ENCODE data around the gene SLC2A4RG. TPM values are rescaled to one million over a fixed set of nuclear protein-coding genes. Genes with fewer than 3 reads are reported as not detected.

The SLC2A4RG gene
- total RNA-seq, 4 donors from 2014 or later = 41.4 to 67.1 (median 52.7) TPM

DNA sequence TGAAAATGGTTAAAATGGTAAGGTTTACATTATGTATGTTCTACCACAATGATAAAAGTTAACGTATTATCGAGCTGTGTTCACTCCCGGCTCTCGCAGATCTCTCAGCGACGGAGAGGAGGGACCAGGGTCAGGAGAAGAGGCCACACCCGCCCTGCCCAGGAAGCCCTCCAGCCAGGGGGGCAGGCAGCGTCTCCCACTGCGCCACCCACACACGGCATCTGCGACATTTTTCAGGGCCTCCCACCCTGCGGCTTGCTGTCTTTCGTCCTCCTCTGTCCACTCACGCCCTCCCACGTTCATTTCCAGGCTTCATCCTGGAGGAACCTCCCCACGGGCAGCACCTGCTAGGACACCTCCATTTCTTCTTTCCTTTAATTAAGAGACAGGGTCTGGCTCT is 48.2 kb downstream of the SLC2A4RG start:
- intact Hi-C loops (cut with DNase I) = loop anchor here (5.0 kb wide), 2 partner anchors 75 to 185 kb away; partner anchors contain the start of gene ABHD16B
- WGBS = 91% methylated on average over 16 of the region's 16 CpGs
- H3K27me3 ChIP-seq = no peaks in the 10 kb centered on the region
- H3K9me3 ChIP-seq = no peaks in the 10 kb centered on the region
- no peak overlapping the region for H3K27ac ChIP-seq (replicated peaks in 1 of 4)
- no peak for TF ChIP-seq POLR2AphosphoS5 (IDR thresholded peaks at IDR 0.05)
- no peak for TF ChIP-seq POLR2A (IDR thresholded peaks at IDR 0.05; ENCODE audit: low read depth)
- no peak for TF ChIP-seq EP300 (IDR thresholded peaks at IDR 0.05)
- TF ChIP-seq CTCF (IDR thresholded peaks at IDR 0.05) = no peak
- peaks cover 0 to 49% (median 14%) of the 10 kb centered on the region in 4 donors for H3K4me1 ChIP-seq
- peaks cover 0 to 49% (median 18%) of the 10 kb centered on the region in 4 donors for H3K36me3 ChIP-seq
- no peak overlapping the region for H3K4me3 ChIP-seq
- DNase-seq (ENCODE audit: extremely low spot score) = no peak

DNA sequence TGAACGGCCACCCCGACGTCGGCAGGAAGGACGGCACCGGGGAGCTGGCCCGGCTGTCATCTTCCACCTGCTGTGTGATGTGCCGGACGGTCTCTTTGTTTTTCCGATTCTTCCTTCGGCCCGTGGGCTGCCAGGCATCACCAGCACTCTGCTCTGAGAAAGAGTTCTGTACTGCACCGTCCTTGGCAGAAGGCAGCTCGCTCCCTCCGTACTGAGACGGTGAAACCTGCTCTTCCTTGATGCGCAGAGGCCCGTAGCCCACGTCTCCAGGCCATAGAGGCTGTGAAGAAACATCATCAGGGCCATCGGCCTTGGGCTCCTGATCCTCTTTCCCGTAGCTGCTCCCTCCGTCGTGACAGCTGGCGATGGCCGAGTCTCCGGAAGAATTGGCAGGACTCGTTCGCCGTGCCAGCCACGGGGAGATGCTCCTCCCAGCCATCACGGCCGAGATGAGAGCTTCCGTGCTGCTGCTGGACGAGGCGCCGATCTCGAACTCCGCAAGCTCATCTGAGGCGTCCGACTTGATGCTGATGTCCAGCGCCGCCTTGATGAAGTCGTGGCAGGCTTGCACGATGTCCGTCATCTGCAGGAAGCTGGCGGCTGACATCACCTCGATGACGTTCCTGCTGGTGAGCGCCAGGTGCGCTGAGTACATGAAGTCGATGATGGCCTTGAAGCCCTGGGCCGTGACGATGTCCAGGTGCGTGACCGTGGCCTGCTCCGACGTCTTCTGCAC is 50.4 kb downstream of the SLC2A4RG start:
- H3K27ac ChIP-seq (replicated peaks in 1 of 4) = no peak overlapping the region
- no peaks in the 10 kb centered on the region for H3K9me3 ChIP-seq
- 96% methylated on average over 42 of the region's 57 CpGs for WGBS
- H3K4me1 ChIP-seq = peaks cover 0 to 49% (median 16%) of the 10 kb centered on the region in 4 donors
- no peaks in the 10 kb centered on the region for H3K27me3 ChIP-seq
- peaks cover 0 to 38% (median 18%) of the 10 kb centered on the region in 4 donors for H3K36me3 ChIP-seq
- H3K4me3 ChIP-seq = no peak overlapping the region
- DNase-seq (ENCODE audit: extremely low spot score) = no peak
- intact Hi-C loops (cut with DNase I) = loop anchor here (5.0 kb wide), 2 partner anchors 72 to 182 kb away; partner anchors contain the start of gene ABHD16B
- no peak for TF ChIP-seq CTCF (IDR thresholded peaks at IDR 0.05)
- TF ChIP-seq POLR2A (IDR thresholded peaks at IDR 0.05; ENCODE audit: low read depth) = no peak
- no peak for TF ChIP-seq EP300 (IDR thresholded peaks at IDR 0.05)
- TF ChIP-seq POLR2AphosphoS5 (IDR thresholded peaks at IDR 0.05) = no peak

DNA sequence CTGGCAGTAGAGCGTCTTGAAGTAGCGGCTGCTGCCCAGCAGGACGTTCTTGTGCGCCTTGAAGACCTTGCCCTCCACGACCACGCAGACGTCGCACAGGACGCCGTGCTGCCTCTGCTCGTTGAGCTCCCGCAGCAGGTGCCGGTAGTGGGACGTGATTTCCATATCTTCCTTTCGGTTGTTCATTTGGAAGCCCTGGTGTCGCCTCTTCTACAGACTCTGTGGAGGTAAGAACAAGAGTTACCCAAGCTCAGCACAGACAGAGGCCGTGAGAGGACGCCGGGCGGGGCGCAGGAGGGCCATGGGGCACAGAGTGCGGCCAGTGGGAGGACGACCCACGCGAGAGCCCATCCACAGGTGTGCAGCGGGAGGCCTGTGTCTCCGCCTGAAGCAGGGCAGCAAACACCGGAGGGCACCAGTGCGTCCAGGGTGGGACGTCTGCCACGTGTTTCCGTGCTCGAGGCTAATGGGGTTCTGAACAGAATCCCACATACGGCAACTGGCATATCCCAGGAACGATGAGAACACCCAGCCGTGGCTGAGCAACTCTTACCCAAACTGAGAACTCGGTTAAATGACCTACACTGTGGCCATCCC is 51.1 kb downstream of the SLC2A4RG start:
- TF ChIP-seq CTCF (IDR thresholded peaks at IDR 0.05) (no peak), POLR2AphosphoS5 (IDR thresholded peaks at IDR 0.05) (no peak), POLR2A (IDR thresholded peaks at IDR 0.05; ENCODE audit: low read depth) (no peak), EP300 (IDR thresholded peaks at IDR 0.05) (no peak)
- WGBS = 92% methylated on average over 36 of the region's 37 CpGs

DNA sequence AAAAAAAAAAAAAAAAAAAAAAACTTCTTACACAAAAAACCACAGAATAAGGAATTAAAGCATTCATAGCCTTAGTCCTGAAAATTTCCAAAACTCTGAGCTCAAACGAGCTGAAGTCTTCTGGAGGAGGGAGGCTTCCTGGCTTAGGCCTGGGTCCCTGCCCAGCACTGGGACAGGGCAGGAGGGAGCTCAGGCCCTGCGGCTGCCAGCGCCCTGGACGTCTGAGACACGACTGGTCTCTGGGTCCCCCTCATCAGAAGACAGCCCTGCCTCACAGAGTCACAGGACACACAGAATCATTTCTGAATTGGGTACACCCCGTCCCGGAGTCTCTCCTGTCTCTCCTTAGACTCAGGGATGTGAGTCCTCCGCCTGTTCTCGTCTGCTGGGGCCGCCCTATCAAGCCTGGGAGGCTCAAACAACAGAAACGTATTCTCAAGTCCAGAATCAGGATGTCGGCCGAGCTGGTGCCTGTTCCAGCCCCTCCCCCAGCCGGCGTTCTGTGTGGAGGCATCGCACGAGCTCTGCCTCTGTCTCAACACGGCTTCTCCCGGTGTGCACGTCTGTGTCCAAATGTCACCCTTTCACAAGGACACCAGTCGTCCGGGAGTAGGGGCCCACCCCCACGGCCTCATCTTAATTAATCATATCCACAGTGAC is 52.1 kb downstream of the SLC2A4RG start:
- Histone ChIP-seq H3K36me3 (peaks cover 0 to 45% (median 18%) of the 10 kb centered on the region in 4 donors), H3K4me1 (peaks cover 0 to 40% (median 10%) of the 10 kb centered on the region in 4 donors), H3K9me3 (no peaks in the 10 kb centered on the region), H3K27ac (replicated peaks in 1 of 4) (peak overlapping the region in 2 of 4 donors; percentile 38 to 68), H3K27me3 (no peaks in the 10 kb centered on the region), H3K4me3 (no peak overlapping the region)
- intact Hi-C loops (cut with DNase I) = no loop called here
- WGBS = 52% methylated on average over 17 of the region's 23 CpGs
- TF ChIP-seq POLR2AphosphoS5 (IDR thresholded peaks at IDR 0.05) (no peak), CTCF (IDR thresholded peaks at IDR 0.05) (no peak), EP300 (IDR thresholded peaks at IDR 0.05) (no peak), POLR2A (IDR thresholded peaks at IDR 0.05; ENCODE audit: low read depth) (no peak)
- DNase-seq (ENCODE audit: extremely low spot score) = no peak

More for the DNA sequence above, 51.1 kb downstream of the SLC2A4RG start:
- intact Hi-C loops (cut with DNase I) = no loop called here
- H3K27me3 ChIP-seq = no peaks in the 10 kb centered on the region
- peaks cover 0 to 49% (median 14%) of the 10 kb centered on the region in 4 donors for H3K4me1 ChIP-seq
- no peak overlapping the region for H3K27ac ChIP-seq (replicated peaks in 1 of 4)
- DNase-seq (ENCODE audit: extremely low spot score) = no peak
- no peak overlapping the region for H3K4me3 ChIP-seq
- H3K36me3 ChIP-seq = peaks cover 0 to 44% (median 18%) of the 10 kb centered on the region in 4 donors
- no peaks in the 10 kb centered on the region for H3K9me3 ChIP-seq
